GM19043 (cell line): ENCODE measurements around the gene ULK4.
"Not testable (repeated sequence)": the region's sequence is repeated elsewhere in the genome, so short reads cannot be mapped to it uniquely, and the experiment has no call there.

ENCODE experiments used
- ATAC-seq: cut with Tn5 transposase; IDR thresholded peaks from one replicate; pipeline ENCODE4 v1.9.1; 2021; ENCODE audit warnings: low read depth; ENCODE audit not compliant: unreplicated experiment

The ULK4 gene

DNA sequence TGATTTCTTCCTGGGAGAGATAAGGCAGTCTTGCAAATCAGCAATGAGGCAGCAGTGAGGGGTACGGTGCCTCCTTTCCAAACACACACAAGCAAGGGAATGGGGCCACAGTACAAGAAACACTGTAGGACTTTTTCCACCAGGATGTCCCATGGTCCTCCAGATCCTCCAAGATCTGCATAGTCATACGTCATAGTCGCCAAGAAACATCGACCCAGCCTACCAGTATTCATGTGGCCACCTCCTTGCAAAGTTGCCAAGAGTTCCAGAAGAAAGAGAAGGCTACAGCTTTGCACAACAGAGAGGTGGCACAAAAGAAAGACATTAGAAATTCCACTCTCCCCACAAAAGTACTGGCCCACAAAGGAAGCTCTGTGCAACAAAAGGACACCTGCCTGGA, 504.7 kb downstream of the ULK4 start:
- no peak for ATAC-seq

- no peak for ATAC-seq
Measured at GRCh38 chr3:41456162-41456561, 505.7 kb downstream of the ULK4 start.

GRCh38 chr3:41453618-41454017, 508.3 kb downstream of the ULK4 start:
- not testable (repeated sequence) for ATAC-seq

- ATAC-seq: no peak
Measured at GRCh38 chr3:41450416-41451231, 511.3 kb downstream of the ULK4 start.

GRCh38 chr3:41448396-41448795, 513.5 kb downstream of the ULK4 start:
- no peak for ATAC-seq

DNA sequence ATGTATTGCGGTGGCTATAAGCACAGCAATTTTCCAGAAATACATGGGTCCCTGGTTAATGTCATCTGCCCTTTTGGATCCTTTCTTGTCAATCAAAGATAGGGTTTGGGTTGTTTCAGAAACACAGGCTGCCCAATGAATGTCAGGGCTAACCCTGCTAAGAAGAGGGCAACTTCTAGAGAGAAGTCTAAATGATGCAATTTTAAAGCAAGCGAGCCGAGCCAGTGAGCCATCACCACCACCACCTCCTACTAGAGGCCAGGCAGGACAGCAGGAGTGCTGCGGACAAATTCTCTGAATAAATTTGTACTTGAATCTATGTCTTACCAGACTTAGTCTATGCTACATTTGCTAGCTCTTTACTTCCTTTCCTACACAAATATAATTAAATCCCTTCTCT, 514.2 kb downstream of the ULK4 start:
- no peak for ATAC-seq

DNA sequence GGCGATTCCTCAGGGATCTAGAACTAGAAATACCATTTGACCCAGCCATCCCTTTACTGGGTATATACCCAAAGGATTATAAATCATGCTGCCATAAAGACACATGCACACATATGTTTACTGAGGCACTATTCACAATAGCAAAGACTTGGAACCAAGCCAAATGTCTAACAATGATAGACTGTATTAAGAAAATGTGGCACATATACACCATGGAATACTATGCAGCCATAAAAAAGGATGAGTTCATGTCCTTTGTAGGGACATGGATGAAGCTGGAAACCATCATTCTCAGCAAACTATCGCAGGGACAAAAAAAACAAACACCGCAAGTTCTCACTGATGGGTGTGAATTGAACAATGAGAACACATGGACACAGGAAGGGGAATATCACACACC, 515.6 kb downstream of the ULK4 start:
- not testable (repeated sequence) for ATAC-seq

- no peak for ATAC-seq
Measured at GRCh38 chr3:41441568-41441967, 520.3 kb downstream of the ULK4 start.

GRCh38 chr3:41441139-41441538, 520.8 kb downstream of the ULK4 start:
- no peak for ATAC-seq

- ATAC-seq: no peak
Measured at GRCh38 chr3:41436983-41437382, 524.9 kb downstream of the ULK4 start.

DNA sequence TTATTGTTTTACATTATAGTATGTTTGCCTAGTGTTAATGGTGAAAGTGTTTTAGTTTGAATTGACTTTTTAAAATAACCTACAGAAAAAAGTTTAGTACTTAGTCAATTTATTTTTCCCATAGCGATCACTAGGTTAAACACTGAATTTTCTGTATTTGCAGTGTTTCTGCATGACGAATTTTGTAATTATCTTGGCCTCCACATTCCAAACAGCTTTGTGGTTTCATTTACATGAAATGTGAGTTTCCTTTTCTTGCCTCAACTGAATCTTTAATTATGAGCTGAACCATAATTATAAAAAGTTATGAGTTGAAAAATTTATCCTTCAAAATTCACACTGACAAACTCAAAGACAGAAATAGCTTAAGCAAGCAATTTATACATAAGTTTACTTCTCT, 527.1 kb downstream of the ULK4 start:
- no peak for ATAC-seq

DNA sequence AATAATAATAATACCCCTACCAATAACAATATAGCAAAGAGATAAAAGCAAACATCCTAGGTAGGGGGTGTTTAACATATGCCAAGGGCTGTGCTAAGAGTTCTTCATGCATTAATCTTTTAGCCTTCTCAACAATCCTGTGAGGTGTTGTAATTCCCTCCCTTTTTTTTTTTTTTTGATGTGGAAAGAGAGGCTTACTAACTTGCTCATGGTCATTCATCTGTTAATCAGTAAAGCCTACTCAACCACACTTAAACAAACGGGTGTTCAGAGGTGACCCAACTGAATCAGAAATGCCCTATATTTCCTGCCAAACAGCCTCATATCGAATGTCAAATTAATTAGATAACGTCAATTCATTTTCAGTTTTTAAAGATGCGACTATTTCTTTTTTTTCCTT, 530.5 kb downstream of the ULK4 start:
- no peak for ATAC-seq

DNA sequence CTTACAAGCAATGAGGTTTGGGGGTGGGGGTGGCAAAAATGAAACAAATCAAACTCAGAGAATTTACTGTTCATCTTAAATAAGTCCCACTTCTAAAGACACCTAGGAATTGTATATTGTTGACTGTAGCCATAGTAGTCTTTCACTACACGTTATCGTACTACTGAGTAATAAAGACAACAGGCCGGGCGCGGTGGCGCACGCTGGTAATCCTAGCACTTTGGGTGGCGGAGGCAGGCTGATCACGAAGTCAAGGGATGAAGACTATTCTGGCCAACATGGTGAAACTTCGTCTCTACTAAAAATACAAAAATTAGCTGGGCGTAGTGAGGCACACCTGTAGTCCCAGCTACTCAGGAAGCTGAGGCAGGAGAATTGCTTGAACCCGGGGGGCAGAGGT, 531.0 kb downstream of the ULK4 start:
- ATAC-seq: no peak

- no peak for ATAC-seq
Measured at GRCh38 chr3:41430391-41430790, 531.5 kb downstream of the ULK4 start.

- no peak for ATAC-seq
Measured at GRCh38 chr3:41426485-41426884, 535.4 kb downstream of the ULK4 start.

DNA sequence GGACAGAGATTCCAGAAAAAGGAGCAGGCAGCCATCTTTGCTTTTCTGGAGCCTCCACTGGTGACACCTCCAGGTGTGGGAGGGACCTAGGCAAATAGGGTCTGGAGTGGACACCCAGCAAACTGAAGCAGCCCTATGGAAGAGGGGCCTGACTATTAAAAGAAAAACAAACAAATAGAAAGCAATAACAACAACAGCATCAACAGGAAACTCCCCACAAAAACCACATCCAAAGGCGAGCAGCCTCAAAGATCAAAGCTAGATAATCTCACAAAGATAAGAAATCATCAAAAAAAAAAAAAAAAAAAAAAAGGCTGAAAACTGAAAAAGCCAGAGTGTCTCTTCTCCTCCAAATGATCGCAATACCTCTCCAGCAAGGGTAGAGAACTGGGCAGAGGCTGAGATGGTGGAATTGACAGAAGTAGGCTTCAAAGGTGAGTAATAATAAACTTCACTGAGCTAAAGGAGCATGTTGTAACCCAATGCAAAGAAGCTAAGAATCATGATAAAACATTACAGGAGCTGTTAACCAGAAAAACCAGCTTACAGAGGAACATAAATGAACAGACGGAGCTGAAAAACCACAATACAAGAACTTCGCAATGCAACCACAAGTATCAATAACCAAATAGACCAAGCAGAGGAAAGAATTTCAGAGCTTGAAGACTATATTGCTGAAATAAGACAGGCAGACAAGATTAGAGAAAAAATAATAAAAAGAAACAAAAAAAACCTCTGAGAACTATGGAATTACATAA, 537.2 kb downstream of the ULK4 start:
- no peak for ATAC-seq

DNA sequence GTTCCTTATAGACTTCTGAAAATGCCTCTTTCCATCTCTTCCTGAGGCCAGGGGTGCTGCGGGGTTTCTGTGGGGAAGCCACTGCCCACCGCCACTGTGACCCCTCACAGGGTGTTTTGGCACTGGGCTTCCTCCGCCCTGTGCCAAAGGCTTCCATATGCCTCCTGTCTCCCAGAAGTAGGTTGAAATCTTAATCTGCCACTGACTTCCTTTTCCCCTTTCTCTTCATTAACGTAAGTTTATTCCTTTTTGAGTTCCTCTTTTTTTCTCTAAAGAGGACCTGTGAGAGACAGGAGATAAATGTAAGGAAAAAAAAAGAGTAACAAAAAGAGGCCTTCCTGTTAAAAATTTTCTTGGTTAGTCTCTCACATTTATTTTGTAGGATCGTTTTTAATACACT, 542.1 kb downstream of the ULK4 start:
- ATAC-seq: no peak

GRCh38 chr3:41418961-41419691, 542.8 kb downstream of the ULK4 start:
- no peak for ATAC-seq

DNA sequence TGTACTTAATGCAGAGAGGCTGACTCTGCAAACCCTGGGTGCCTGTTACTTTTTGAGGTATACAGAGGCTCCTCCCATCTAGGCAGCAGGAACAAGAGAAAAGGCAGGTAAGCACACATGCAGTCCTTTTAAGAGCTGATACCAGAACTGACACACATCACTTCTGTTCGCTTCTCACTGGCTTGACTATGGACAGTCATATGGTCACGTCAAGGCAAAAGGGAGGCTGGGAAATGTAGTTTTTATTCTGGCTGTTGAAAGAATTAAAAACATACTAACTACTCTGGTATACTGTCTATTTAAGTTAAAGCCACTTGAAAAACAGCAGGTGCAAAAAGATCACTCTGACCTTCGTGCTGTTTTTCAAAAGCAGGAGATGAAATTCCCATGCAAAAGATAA, 544.3 kb downstream of the ULK4 start:
- no peak for ATAC-seq

DNA sequence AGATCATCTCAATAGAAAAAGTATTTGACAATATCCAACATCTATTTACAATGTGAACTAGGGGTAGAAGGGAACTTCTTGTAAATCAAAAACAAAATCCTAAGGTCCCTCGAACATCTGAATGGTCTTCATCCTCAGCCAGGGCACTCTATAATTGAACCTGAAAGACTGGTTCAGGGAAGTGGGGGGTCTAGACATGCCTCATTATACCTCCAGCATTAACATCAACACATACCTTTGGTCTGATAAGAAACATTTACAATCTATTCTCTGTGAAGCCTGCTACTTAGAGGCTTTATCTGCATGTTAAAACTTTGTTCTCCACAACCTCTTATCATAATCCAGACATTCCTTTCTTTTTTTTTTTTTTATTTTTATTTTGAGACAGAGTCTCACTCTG, 550.8 kb downstream of the ULK4 start:
- no peak for ATAC-seq

GRCh38 chr3:41405466-41405865, 556.4 kb downstream of the ULK4 start:
- ATAC-seq: no peak
